Stomach (tissue), 9 donors: ENCODE data around the gene C1QTNF8. TPM values are rescaled to one million over a fixed set of nuclear protein-coding genes. Genes with fewer than 3 reads are reported as not detected.

Source experiments
- DNase-seq, 2 donors: peaks; one replicate each; pipeline versions ENCODE4 v3.0.0 to v3.0.0-alpha.2; 2013 to 2019
- H3K27ac ChIP-seq, 5 donors: fragments of 200-600 bp in 4 of 5; sonication (generic) in 4 of 5; one replicate each; pipeline ENCODE4 v1.5.1; 2013 to 2019; ENCODE audit warnings: mild to moderate bottlenecking in 1 of 5, moderate library complexity in 1 of 5
- H3K27me3 ChIP-seq, 3 donors: fragments of 200-600 bp; sonication (generic); one replicate each; pipeline ENCODE4 v1.5.1; 2017 to 2019; ENCODE audit warnings: mixed run types in 1 of 3
- H3K36me3 ChIP-seq, 4 donors: fragments of 200-600 bp; sonication (generic); 1 replicate in 3 of 4; 2 replicates in 1 of 4; pipeline ENCODE4 v1.5.1; 2016 to 2019
- H3K4me1 ChIP-seq, 4 donors: fragments of 200-600 bp; sonication (generic); one replicate each; pipeline ENCODE4 v1.5.1; 2016 to 2019
- H3K4me3 ChIP-seq, 4 donors: fragments of 200-600 bp; sonication (generic) in 3 of 4; one replicate each; pipeline ENCODE4 v1.5.1; 2016 to 2019; ENCODE audit warnings: mild to moderate bottlenecking in 1 of 4
- H3K9me3 ChIP-seq, 4 donors: fragments of 200-600 bp; sonication (generic); one replicate each; pipeline ENCODE4 v1.5.1; 2016 to 2019
- CTCF ChIP-seq, 7 experiments: fragments of 450-650 bp in 4 of 7; fragments of 200-600 bp in 3 of 7; sonication (generic) in 3 of 7; IDR thresholded peaks; one replicate each; pipeline ENCODE4 v1.5.1; 2016 to 2019; ENCODE audit warnings: antibody characterized with exemption in 7 of 7, control low read depth in 2 of 7, mild to moderate bottlenecking in 1 of 7
- EP300 ChIP-seq: sonication (generic); formaldehyde crosslinking; IDR thresholded peaks from one replicate; pipeline ENCODE4 v1.6.1; 2017; ENCODE audit warnings: antibody characterized with exemption
- POLR2A ChIP-seq, 4 donors: fragments of 450-650 bp; IDR thresholded peaks; one replicate each; pipeline ENCODE4 v1.6.1; 2016; ENCODE audit warnings: antibody characterized with exemption in 4 of 4, control low read depth in 2 of 4, mild to moderate bottlenecking in 1 of 4, moderate library complexity in 1 of 4
- POLR2AphosphoS5 ChIP-seq, 3 donors: sonication (generic); formaldehyde crosslinking; IDR thresholded peaks; one replicate each; pipeline ENCODE4 v1.6.1; 2016; ENCODE audit warnings: antibody characterized with exemption in 3 of 3
- WGBS, 5 donors: extraction: QIAGEN DNeasy Blood & Tissue Kit in 3 of 5; methylation state at CpG; one replicate each; pipeline versions ENCODE4 v1.1.5 to v1.1.7; 2013 to 2018; 5-methylcytosine and 5-hydroxymethylcytosine counted together
- intact Hi-C: fragments of 100-400 bp; cut with DNase I; formaldehyde crosslinking; loops from one replicate; pipeline ENCODE4 v1.15.1; 2023; ENCODE audit warnings: low total_unique reads
- polyA plus RNA-seq, 3 donors: library from polyadenylated mRNA; stranded (reverse); fragments of 200-250 nt; gene quantifications; one replicate each; pipeline ENCODE4 v1.2.3, GENCODE V29; 2013
- total RNA-seq, 5 donors: library from RNA; depleted of rRNA; stranded (reverse); fragments of >200 nt; gene quantifications; one replicate each; pipeline versions ENCODE4 v1.1.0 to v1.2.3, GENCODE V29; 2014 to 2016
- donor health status: healthy with polysubstance abuse.
- donor health status: Bipolar disorder and iron deficiency.
- donor health status: healthy.

C1QTNF8 gene
- total and polyA plus RNA-seq, 8 donors, result not detected

DNA sequence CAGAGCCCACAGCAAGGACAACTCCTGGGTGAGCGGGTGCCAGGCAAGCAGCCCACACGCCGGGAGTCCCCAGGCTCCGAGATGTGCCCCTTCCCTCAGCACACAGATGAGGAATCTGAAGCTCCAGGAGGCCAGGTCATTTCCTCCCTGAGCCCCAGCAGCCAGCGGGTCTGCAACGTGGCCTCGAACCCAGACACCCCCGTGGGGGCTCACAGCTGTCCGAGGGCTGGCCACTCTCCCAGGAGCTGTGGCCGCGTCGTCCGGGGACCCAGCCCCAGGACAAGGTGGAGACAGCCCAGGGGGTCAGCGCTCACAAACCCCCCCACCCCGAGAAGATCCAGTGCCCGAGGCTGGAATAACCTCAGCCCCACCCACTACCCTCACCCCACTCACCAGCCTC, 17.4 kb upstream of the C1QTNF8 start:
- TF ChIP-seq EP300 (no peak), CTCF (IDR thresholded peaks at IDR 0.05) (no peak), POLR2A (IDR thresholded peaks at IDR 0.05) (no peak), POLR2AphosphoS5 (IDR thresholded peaks at IDR 0.05) (no peak)
- no peaks in the 10 kb centered on the region for H3K36me3 ChIP-seq
- intact Hi-C loops, result no loop called here
- H3K4me1 ChIP-seq, result peaks cover 0 to 9% (median 8%) of the 10 kb centered on the region in 4 donors
- no peak overlapping the region for H3K4me3 ChIP-seq
- peaks cover 0 to 92% (median 29%) of the 10 kb centered on the region in 3 donors for H3K27me3 ChIP-seq
- WGBS, 5 donors, result 63 to 74% (median 69%) methylated on average over 10 to 16 of the region's 16 CpGs
- H3K27ac ChIP-seq, result no peak overlapping the region
- no peak for DNase-seq
- no peaks in the 10 kb centered on the region for H3K9me3 ChIP-seq

GRCh38 chr16:1112506-1113184, 16.6 kb upstream of the C1QTNF8 start:
- TF ChIP-seq POLR2A (IDR thresholded peaks at IDR 0.05), result no peak
- TF ChIP-seq CTCF (IDR thresholded peaks at IDR 0.05), result no peak
- no peak for TF ChIP-seq POLR2AphosphoS5 (IDR thresholded peaks at IDR 0.05)
- no peak for TF ChIP-seq EP300
- Histone ChIP-seq H3K36me3 (no peaks in the 10 kb centered on the region), H3K27ac (no peak overlapping the region), H3K4me1 (peaks cover 0 to 9% (median 9%) of the 10 kb centered on the region in 4 donors), H3K27me3 (peaks cover 0 to 92% (median 37%) of the 10 kb centered on the region in 3 donors), H3K9me3 (no peaks in the 10 kb centered on the region), H3K4me3 (no peak overlapping the region)
- 60 to 70% (median 64%) methylated on average over 15 to 26 of the region's 26 CpGs for WGBS, 5 donors
- no peak for DNase-seq
- intact Hi-C loops, result no loop called here

DNA sequence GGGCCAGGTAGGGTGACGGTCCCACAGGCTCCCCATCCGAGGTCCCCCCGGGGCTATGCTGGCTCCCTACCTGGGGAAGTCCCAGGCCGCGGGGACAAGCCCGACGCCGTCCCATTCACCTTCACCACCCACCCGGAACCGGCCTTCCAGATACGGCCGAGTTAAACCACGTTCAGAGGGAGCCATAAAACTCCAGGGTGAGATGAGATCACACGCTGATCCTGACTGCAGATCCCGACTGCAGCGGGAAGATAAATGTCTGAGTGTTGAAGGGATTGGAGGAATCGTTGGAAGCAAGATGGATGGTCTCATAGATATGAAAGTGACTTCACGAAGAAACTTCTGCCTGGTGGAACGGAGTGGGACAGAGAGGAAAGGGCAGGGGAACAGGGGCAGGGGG, 13.6 kb upstream of the C1QTNF8 start:
- intact Hi-C loops, result no loop called here
- Histone ChIP-seq H3K4me3 (no peak overlapping the region), H3K27me3 (peaks cover 0 to 93% (median 46%) of the 10 kb centered on the region in 3 donors), H3K9me3 (no peaks in the 10 kb centered on the region), H3K36me3 (no peaks in the 10 kb centered on the region), H3K27ac (no peak overlapping the region), H3K4me1 (peaks cover 0 to 14% (median 11%) of the 10 kb centered on the region in 4 donors)
- 56 to 71% (median 61%) methylated on average over 19 of the region's 19 CpGs for WGBS, 5 donors
- DNase-seq, result no peak
- TF ChIP-seq POLR2AphosphoS5 (IDR thresholded peaks at IDR 0.05), result no peak

GRCh38 chr16:1108299-1109252, 12.5 kb upstream of the C1QTNF8 start:
- Histone ChIP-seq H3K9me3 (no peaks in the 10 kb centered on the region), H3K4me3 (no peak overlapping the region), H3K4me1 (peaks cover 0 to 14% (median 11%) of the 10 kb centered on the region in 4 donors), H3K27ac (no peak overlapping the region), H3K36me3 (no peaks in the 10 kb centered on the region), H3K27me3 (peaks cover 0 to 96% (median 51%) of the 10 kb centered on the region in 3 donors)
- TF ChIP-seq POLR2AphosphoS5 (IDR thresholded peaks at IDR 0.05) (no peak), EP300 (no peak), POLR2A (IDR thresholded peaks at IDR 0.05) (no peak), CTCF (IDR thresholded peaks at IDR 0.05) (no peak)
- peak; percentile 68 to 87 for DNase-seq
- 25 to 41% (median 27%) methylated on average over 27 to 42 of the region's 42 CpGs for WGBS, 5 donors
- intact Hi-C loops, result no loop called here
